ENCODE data around the gene DDX47.
"Not testable (repeated sequence)": the region's sequence is repeated elsewhere in the genome, so short reads cannot be mapped to it uniquely, and the experiment has no call there.

DDX47 gene

DNA sequence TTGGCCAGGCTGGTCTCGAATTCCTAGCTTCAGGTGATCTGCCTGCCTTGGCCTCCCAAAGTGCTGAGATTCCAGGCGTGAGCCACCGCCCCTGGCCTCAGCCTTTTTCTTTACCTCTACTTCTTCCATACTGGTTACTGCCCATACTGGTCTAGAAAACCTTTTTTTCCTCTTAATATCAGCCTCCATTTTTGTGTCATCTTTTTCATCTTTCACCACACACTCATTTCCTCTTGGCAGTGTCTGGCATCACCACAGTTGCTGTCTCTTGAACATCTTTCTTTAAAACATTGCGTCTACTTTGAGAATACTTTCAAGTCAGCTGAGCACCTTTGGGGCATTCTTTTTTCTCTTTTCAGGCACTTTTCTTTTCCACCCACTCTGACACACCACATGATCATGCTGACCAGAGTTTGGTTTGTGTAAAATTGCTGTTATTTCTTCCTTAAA lies 32.7 kb downstream of the DDX47 start:
- no peaks in the 10 kb centered on the region for H3K27me3 ChIP-seq (replicated peaks; ENCODE audit: insufficient read depth, low read length)
- H3K4me1 ChIP-seq (ENCODE audit: low read length), result no peaks in the 10 kb centered on the region
- H3K79me2 ChIP-seq (ENCODE audit: low read length), result no peaks in the 10 kb centered on the region
- H3K9me3 ChIP-seq (replicated peaks; ENCODE audit: insufficient read depth, low read length), result no peaks in the 10 kb centered on the region
- no peaks in the 10 kb centered on the region for H3F3A ChIP-seq (ENCODE audit: insufficient read depth, low read length)
- no peaks in the 10 kb centered on the region for H3K36me3 ChIP-seq (replicated peaks; ENCODE audit: insufficient read depth, low read length)
- TF ChIP-seq EZH2 (optimal IDR thresholded peaks at IDR 0.05; ENCODE audit: low read depth, low read length), result no peak
- H3K9ac ChIP-seq (ENCODE audit: low read length), result no peak overlapping the region
- H3K4me3 ChIP-seq (ENCODE audit: low read length), result no peak overlapping the region
- H3K27ac ChIP-seq (ENCODE audit: low read length), result no peak overlapping the region
- H2AFZ ChIP-seq (ENCODE audit: low read length), result no peak overlapping the region
- no peak for DNase-seq
- no peak overlapping the region for H3K4me2 ChIP-seq (ENCODE audit: low read depth, low read length)
- no peaks in the 10 kb centered on the region for H4K20me1 ChIP-seq (ENCODE audit: insufficient read depth, low read length)
- no peaks in the 10 kb centered on the region for H3K9me2 ChIP-seq (replicated peaks; ENCODE audit: insufficient read depth, low read length)

GRCh38 chr12:12846780-12847179 lies 33.6 kb downstream of the DDX47 start:
- not testable (repeated sequence) for H3K27me3 ChIP-seq (replicated peaks; ENCODE audit: insufficient read depth, low read length); H3K4me3 ChIP-seq (ENCODE audit: low read length); H3K9me2 ChIP-seq (replicated peaks; ENCODE audit: insufficient read depth, low read length); H4K20me1 ChIP-seq (ENCODE audit: insufficient read depth, low read length); H3K4me1 ChIP-seq (ENCODE audit: low read length); H3K36me3 ChIP-seq (replicated peaks; ENCODE audit: insufficient read depth, low read length); H3K9ac ChIP-seq (ENCODE audit: low read length); H3K4me2 ChIP-seq (ENCODE audit: low read depth, low read length); H3F3A ChIP-seq (ENCODE audit: insufficient read depth, low read length); H3K9me3 ChIP-seq (replicated peaks; ENCODE audit: insufficient read depth, low read length); H3K27ac ChIP-seq (ENCODE audit: low read length); DNase-seq; H3K79me2 ChIP-seq (ENCODE audit: low read length); H2AFZ ChIP-seq (ENCODE audit: low read length)

DNA sequence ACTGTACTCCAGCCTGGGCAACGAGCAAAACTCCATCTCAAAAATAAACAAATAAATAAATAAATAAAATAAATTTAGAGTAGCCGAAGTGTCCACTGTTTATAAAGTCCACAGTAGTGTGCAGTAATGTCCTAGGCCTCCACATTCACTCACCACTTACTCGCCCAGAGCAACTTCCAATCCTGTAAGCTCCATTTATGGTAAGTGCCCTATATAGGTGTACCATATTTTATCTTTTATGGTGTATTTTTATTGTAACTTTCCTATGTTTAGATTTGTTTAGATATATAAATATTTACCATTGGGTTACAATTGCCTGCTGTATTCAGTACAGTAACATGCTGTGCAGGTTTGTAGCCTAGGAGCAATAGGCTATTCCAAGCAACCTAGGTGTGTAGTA lies 40.3 kb downstream of the DDX47 start:
- Histone ChIP-seq H3K9ac (ENCODE audit: low read length) (no peak overlapping the region), H3K36me3 (replicated peaks; ENCODE audit: insufficient read depth, low read length) (no peaks in the 10 kb centered on the region), H3K4me2 (ENCODE audit: low read depth, low read length) (no peak overlapping the region), H3K9me2 (replicated peaks; ENCODE audit: insufficient read depth, low read length) (no peaks in the 10 kb centered on the region), H3K9me3 (replicated peaks; ENCODE audit: insufficient read depth, low read length) (no peaks in the 10 kb centered on the region), H3K4me3 (ENCODE audit: low read length) (no peak overlapping the region), H3K79me2 (ENCODE audit: low read length) (no peaks in the 10 kb centered on the region), H3F3A (ENCODE audit: insufficient read depth, low read length) (no peaks in the 10 kb centered on the region), H3K4me1 (ENCODE audit: low read length) (no peaks in the 10 kb centered on the region), H4K20me1 (ENCODE audit: insufficient read depth, low read length) (no peaks in the 10 kb centered on the region), H2AFZ (ENCODE audit: low read length) (no peak overlapping the region), H3K27ac (ENCODE audit: low read length) (no peak overlapping the region), H3K27me3 (replicated peaks; ENCODE audit: insufficient read depth, low read length) (no peaks in the 10 kb centered on the region)
- TF ChIP-seq EZH2 (optimal IDR thresholded peaks at IDR 0.05; ENCODE audit: low read depth, low read length), result no peak
- no peak for TF ChIP-seq EZH2phosphoT487 (IDR thresholded peaks at IDR 0.05; ENCODE audit: low read length)
- TF ChIP-seq, protein P1, sequence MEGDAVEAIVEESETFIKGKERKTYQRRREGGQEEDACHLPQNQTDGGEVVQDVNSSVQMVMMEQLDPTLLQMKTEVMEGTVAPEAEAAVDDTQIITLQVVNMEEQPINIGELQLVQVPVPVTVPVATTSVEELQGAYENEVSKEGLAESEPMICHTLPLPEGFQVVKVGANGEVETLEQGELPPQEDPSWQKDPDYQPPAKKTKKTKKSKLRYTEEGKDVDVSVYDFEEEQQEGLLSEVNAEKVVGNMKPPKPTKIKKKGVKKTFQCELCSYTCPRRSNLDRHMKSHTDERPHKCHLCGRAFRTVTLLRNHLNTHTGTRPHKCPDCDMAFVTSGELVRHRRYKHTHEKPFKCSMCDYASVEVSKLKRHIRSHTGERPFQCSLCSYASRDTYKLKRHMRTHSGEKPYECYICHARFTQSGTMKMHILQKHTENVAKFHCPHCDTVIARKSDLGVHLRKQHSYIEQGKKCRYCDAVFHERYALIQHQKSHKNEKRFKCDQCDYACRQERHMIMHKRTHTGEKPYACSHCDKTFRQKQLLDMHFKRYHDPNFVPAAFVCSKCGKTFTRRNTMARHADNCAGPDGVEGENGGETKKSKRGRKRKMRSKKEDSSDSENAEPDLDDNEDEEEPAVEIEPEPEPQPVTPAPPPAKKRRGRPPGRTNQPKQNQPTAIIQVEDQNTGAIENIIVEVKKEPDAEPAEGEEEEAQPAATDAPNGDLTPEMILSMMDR (IDR thresholded peaks at IDR 0.05; ENCODE audit: low read length), result no peak
- DNase-seq, result no peak

DNA sequence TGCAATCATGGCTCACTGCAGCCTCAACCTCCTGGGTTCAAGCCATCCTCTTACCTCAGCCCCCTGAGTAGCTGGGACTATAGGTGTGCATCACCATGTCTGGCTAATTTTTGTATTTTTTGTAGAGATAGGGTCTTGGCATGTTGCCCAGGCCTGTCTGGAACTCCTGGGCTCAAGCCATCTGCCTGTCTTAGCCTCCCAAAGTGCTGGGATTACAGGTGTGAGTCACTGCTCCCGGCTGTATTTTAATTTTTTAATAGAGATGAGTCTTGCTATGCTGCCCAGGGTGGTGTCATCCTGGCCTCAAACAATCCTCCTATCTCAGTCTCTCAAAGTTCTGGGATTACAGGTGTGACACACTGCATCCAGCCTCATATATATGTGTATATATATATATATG lies 46.5 kb downstream of the DDX47 start:
- no peaks in the 10 kb centered on the region for H3K9me2 ChIP-seq (replicated peaks; ENCODE audit: insufficient read depth, low read length)
- no peak overlapping the region for H2AFZ ChIP-seq (ENCODE audit: low read length)
- no peaks in the 10 kb centered on the region for H3K27me3 ChIP-seq (replicated peaks; ENCODE audit: insufficient read depth, low read length)
- no peaks in the 10 kb centered on the region for H3F3A ChIP-seq (ENCODE audit: insufficient read depth, low read length)
- no peak overlapping the region for H3K27ac ChIP-seq (ENCODE audit: low read length)
- no peak overlapping the region for H3K4me3 ChIP-seq (ENCODE audit: low read length)
- no peaks in the 10 kb centered on the region for H3K36me3 ChIP-seq (replicated peaks; ENCODE audit: insufficient read depth, low read length)
- no peaks in the 10 kb centered on the region for H3K9me3 ChIP-seq (replicated peaks; ENCODE audit: insufficient read depth, low read length)
- no peak for DNase-seq
- H3K79me2 ChIP-seq (ENCODE audit: low read length), result no peaks in the 10 kb centered on the region
- no peak overlapping the region for H3K9ac ChIP-seq (ENCODE audit: low read length)
- H3K4me2 ChIP-seq (ENCODE audit: low read depth, low read length), result no peak overlapping the region
- TF ChIP-seq, protein P1 (IDR thresholded peaks at IDR 0.05; ENCODE audit: low read length), result no peak
- TF ChIP-seq EZH2phosphoT487 (IDR thresholded peaks at IDR 0.05; ENCODE audit: low read length) (no peak), EZH2 (optimal IDR thresholded peaks at IDR 0.05; ENCODE audit: low read depth, low read length) (no peak)
- H4K20me1 ChIP-seq (ENCODE audit: insufficient read depth, low read length), result no peaks in the 10 kb centered on the region
- H3K4me1 ChIP-seq (ENCODE audit: low read length), result no peaks in the 10 kb centered on the region

Data from MM.1S (cell line).